ENCODE measurements around the gene PLD2. TPM values are rescaled to one million over a fixed set of nuclear protein-coding genes. Genes with fewer than 3 reads are reported as not detected.

Gene PLD2
- total and polyA plus RNA-seq, 2 donors (not counting 1 experiment from before 2014, with no cell fraction given) = 53.1 to 69.2 TPM

GRCh38 chr17:4858068-4858881, 51.3 kb downstream of the PLD2 start:
- H3K27ac Mint-ChIP-seq = no peak overlapping the region

More at GRCh38 chr17:4858068-4858881, 51.3 kb downstream of the PLD2 start:
- CTCF ChIA-PET = interaction anchor here (0.8 kb wide), 2 partner anchors 9 to 21 kb away, joined by 3 to 4 read pairs; no protein-coding TSS in a partner anchor
- intact Hi-C loops (cut with micrococcal nuclease) = no loop called here
- Histone ChIP-seq H3K79me2 (ENCODE audit: control insufficient read depth, insufficient read depth, low read length) (peaks cover 63% of the 10 kb centered on the region), H3K27ac (ENCODE audit: low read length in 2 of 2) (no peak overlapping the region), H3K4me1 (ENCODE audit: control insufficient read depth in 2 of 2, insufficient read depth in 2 of 2, low read length in 2 of 2) (no peaks in the 10 kb centered on the region), H3K4me2 (replicated peaks; ENCODE audit: low read depth, low read length, poor library complexity, severe bottlenecking) (no peak overlapping the region), H4K20me1 (ENCODE audit: control insufficient read depth, insufficient read depth, low read length, poor library complexity, severe bottlenecking) (peaks cover 72% of the 10 kb centered on the region), H3K27me3 (replicated peaks in 1 of 4; ENCODE audit: control extremely low read depth in 1 of 4, control insufficient read depth in 3 of 4, insufficient read depth in 4 of 4, low read length in 3 of 4) (no peaks in the 10 kb centered on the region), H2AFZ (ENCODE audit: insufficient read depth, low read depth, low read length, poor library complexity, severe bottlenecking) (no peak overlapping the region), H3K9ac (ENCODE audit: low read length) (no peak overlapping the region), H3K9me3 (ENCODE audit: control extremely low read depth in 1 of 3, control insufficient read depth in 2 of 3, insufficient read depth in 1 of 3, low read length in 2 of 3) (no peaks in the 10 kb centered on the region), H3K36me3 (replicated peaks in 1 of 2; ENCODE audit: control extremely low read depth in 1 of 2, control insufficient read depth in 1 of 2, extremely low read depth in 1 of 2, insufficient read depth in 2 of 2, low read length in 1 of 2) (peaks cover 2 to 31% of the 10 kb centered on the region in 2 experiments), H3K4me3 (ENCODE audit: control extremely low read depth in 1 of 5, extremely low read depth in 1 of 5, insufficient read depth in 1 of 5, low read depth in 2 of 5, low read length in 4 of 5) (no peak overlapping the region)
- no peak for TF ChIP-seq EZH2 (IDR thresholded peaks at IDR 0.05; ENCODE audit: borderline replicate concordance, insufficient read depth, low read depth, low read length, poor library complexity, severe bottlenecking)
- no peak for TF ChIP-seq CTCF (IDR thresholded peaks at IDR 0.05)
- no peak for DNase-seq
- no peak for ATAC-seq (ENCODE audit: low read depth)
- H3K9me3 Mint-ChIP-seq (ENCODE audit: insufficient read depth) = no peaks in the 10 kb centered on the region
- peaks cover 7% of the 10 kb centered on the region for H3K4me1 Mint-ChIP-seq
- no peaks in the 10 kb centered on the region for H3K27me3 Mint-ChIP-seq
- POLR2A ChIA-PET = interaction anchor here (0.6 kb wide), 1 partner anchor 12 kb away, joined by 3 read pairs; no protein-coding TSS in a partner anchor
- no peak overlapping the region for H3K4me3 Mint-ChIP-seq
- WGBS (ENCODE audit: insufficient coverage) = 76% methylated on average over 2 of the region's 7 CpGs

Data from B cell (primary cell).